Stimulated activated CD4-positive, alpha-beta T cell treated with anti-CD3 and anti-CD28 coated beads, TNF-alpha, amount 100 ng/mL, for 48 hours (primary cell): Measurements from ENCODE around the gene RAB17.

Experiments used
- DNase-seq, 3 donors: peaks; one replicate each; pipeline ENCODE4 v3.0.0-alpha.2; 2020; ENCODE audit warnings: low read depth in 3 of 3

Gene RAB17

GRCh38 chr2:237539681-237540080 is 50.9 kb downstream of the RAB17 start:
- DNase-seq = no peak

GRCh38 chr2:237538901-237539300 is 51.6 kb downstream of the RAB17 start:
- DNase-seq = no peak

- DNase-seq = no peak
Observed at GRCh38 chr2:237538001-237538720, 52.4 kb downstream of the RAB17 start.

DNA sequence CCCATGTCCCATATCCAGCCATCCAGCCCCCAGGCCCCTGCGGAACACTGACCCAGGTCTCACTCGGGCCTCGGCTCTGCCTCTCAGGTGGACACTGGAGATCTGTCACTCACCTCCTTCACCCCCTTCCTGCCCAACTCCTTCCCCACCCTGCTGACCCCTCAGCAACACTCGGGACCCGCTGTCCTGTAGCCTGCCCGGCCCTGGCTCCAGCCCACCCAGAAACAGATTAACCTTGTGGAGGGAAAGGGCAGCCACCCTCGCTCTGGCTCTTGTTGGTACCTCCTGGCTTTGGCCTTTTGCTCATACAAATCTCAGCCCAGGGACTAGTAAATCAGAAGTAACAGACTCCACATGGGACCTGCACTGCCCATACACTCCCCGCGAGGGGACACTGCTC is 53.9 kb downstream of the RAB17 start:
- no peak for DNase-seq

DNA sequence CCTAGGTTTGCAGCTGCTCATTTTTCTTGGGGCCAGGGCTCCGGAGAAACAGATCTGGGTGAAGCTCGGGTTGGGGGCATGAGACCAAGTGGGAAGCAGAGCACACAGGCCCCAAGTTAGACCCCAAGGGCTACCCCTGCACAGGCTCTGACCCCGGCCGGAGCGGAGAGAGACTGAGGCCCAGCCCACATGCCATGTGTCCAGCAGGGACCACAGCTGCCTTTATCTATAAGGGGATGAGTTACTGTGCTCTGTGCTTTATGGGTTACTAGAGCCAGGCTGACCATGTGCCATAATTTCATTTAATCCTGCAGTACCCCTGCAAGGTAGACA is 54.5 kb downstream of the RAB17 start:
- no peak for DNase-seq

DNA sequence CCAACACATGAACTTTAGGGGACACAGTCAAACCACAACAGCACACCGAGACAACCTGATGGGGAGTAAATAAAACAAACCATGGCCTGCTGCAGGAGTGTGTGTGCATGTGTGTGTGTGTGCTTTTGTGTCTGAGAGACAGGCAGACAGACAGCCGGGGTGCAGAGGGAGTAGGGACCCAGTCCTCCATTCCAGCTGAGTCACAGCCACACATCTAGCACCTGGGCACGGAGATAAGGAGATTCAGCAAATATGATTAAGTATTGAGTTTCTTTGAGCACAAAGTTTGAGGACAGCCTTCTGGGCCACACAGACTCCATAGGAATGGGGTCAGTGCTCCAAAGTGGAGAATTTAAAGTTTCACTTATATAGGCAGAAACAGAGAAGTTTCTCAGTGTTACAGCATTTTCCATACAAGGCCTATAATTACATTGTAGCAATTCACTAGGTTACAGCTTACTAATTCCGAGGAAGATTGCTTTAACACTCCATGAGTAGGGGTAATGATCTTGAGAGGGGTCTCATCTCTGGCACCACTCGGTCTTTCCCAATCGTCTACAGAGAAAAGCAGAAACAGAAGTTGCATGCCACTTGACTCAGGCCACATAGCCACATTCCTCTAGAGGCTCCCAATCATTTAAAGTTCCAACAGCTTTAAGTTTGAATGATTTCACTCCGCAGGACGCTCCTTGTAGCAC is 55.0 kb downstream of the RAB17 start:
- no peak for DNase-seq

DNA sequence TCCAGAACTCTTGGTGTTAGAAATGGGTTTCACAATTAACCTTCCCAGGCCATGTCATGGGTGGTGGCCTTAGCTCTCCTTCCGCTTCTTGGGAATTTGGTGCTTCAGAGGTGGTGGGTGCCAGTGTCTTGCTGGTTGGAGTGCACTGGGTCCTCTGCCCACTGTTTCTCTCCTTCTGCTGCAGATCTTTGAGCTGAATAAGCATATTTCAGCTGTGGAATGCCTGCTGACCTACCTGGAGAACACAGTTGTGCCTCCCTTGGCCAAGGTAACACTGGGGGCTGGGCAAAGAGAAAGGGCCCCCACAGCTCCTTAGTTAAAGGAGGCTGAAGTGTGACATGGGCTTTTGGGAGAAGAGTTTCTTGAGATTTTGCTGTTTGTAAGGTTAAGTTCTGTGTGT is 56.2 kb downstream of the RAB17 start:
- DNase-seq = no peak

GRCh38 chr2:237533668-237534161 is 56.8 kb downstream of the RAB17 start:
- DNase-seq = no peak

DNA sequence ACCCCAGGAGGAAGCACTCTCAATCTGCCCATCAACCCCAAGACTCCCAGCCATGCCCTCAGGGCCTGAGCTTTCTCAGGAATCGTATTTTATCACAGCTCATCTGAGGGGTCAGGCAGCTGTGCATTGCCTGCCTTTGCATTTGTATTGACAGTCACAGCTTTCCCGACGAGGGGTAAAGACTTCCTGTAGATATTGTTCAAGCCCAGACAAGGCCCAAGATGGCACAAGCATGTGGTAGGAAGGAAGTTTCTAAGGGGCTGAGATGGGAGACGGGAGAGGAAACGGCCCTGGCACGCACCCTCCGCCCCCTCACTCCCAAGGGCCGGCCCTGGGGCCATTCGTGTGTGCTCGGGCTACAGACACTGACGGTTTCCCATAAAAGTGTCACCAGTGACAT is 58.4 kb downstream of the RAB17 start:
- no peak for DNase-seq

- no peak for DNase-seq
Observed at GRCh38 chr2:237530472-237531433, 59.8 kb downstream of the RAB17 start.

- DNase-seq = no peak
Observed at GRCh38 chr2:237529452-237530402, 60.8 kb downstream of the RAB17 start.

DNA sequence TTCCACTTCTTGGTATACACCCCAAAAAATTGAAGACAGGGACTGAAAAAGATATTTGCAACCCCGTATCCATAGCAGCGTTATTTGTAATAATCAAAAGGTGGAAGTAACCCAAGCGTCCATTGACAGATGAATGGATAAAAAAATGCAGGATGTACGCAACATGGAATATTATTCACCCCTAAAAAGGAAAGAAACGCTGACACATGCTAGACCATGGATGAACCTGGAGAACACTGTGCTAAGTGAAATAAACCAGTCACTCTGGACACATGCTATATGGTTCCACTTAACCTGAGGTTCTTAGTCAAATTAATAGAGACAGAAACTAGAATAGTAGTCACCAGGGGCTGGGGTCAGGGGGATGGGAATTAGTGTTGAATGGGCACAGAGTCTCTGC is 62.8 kb downstream of the RAB17 start:
- no peak for DNase-seq

DNA sequence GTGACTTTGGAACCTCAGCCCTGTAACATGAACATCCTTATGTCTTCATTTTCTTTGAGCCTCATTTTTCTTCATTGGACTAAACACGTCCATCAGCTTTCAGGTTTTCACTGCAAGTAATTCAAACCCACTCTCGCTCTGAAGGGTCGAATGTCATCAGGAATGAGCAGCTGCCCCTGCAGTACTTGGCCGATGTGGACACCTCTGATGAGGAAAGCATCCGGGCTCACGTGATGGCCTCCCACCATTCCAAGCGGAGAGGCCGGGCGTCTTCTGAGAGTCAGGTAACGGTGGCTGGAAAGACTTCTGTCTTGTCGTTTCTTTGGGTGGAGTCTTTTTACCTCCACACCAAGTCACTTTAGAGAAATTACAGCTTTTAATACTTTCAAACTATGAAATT is 63.3 kb downstream of the RAB17 start:
- DNase-seq = no peak

GRCh38 chr2:237525559-237526157 is 64.9 kb downstream of the RAB17 start:
- no peak for DNase-seq

DNA sequence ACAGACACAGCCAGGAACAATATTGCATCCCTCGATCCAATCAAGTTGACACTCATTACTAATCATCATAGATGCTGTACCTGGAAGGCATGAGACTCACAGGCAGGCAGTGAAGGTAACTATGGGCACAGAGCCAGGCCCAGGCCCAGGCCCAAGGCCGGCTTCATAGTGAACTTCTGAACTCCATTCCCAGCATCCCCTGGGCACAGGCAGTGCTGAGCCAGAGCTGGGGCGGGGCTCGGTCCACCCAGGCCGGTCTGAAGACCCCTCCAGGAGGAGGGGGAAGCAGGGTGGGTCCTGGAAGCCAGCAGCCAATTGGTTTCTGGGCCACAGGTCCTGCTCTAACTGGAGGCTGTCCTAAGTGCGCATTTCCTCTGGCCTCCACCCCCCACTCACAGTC is 65.9 kb downstream of the RAB17 start:
- DNase-seq = no peak
